Measurements from ENCODE around the gene CDCP1. TPM values are rescaled to one million over a fixed set of nuclear protein-coding genes. Genes with fewer than 3 reads are reported as not detected.

Gene CDCP1
- total RNA-seq, 4 donors from 2014 or later: 2.5 to 4.9 (median 4.2) TPM

- TF ChIP-seq POLR2AphosphoS5 (IDR thresholded peaks at IDR 0.05): no peak
- TF ChIP-seq, protein P1, sequence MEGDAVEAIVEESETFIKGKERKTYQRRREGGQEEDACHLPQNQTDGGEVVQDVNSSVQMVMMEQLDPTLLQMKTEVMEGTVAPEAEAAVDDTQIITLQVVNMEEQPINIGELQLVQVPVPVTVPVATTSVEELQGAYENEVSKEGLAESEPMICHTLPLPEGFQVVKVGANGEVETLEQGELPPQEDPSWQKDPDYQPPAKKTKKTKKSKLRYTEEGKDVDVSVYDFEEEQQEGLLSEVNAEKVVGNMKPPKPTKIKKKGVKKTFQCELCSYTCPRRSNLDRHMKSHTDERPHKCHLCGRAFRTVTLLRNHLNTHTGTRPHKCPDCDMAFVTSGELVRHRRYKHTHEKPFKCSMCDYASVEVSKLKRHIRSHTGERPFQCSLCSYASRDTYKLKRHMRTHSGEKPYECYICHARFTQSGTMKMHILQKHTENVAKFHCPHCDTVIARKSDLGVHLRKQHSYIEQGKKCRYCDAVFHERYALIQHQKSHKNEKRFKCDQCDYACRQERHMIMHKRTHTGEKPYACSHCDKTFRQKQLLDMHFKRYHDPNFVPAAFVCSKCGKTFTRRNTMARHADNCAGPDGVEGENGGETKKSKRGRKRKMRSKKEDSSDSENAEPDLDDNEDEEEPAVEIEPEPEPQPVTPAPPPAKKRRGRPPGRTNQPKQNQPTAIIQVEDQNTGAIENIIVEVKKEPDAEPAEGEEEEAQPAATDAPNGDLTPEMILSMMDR (IDR thresholded peaks at IDR 0.05): no peak
- no peak for TF ChIP-seq EP300 (IDR thresholded peaks at IDR 0.05)
- TF ChIP-seq POLR2A (IDR thresholded peaks at IDR 0.05): no peak
- Histone ChIP-seq H3K36me3 (no peaks in the 10 kb centered on the region), H3K27me3 (no peaks in the 10 kb centered on the region), H3K9me3 (no peaks in the 10 kb centered on the region), H3K4me3 (no peak overlapping the region), H3K27ac (peak overlapping the region in 1 of 4 donors; percentile 37), H3K4me1 (peaks cover 0 to 4% (median 0%) of the 10 kb centered on the region in 3 donors)
- no peak for ATAC-seq
- 100% methylated on average over 1 of the region's 1 CpG for WGBS, 2 donors (ENCODE audit: low coverage in 1 of 2)
Measured at GRCh38 chr3:45065373-45065720, 80.8 kb downstream of the CDCP1 start.

GRCh38 chr3:45064512-45065372, 81.4 kb downstream of the CDCP1 start:
- 46 to 68% methylated on average over 12 of the region's 12 CpGs for WGBS, 2 donors (ENCODE audit: low coverage in 1 of 2)

GRCh38 chr3:45062697-45063070, 83.5 kb downstream of the CDCP1 start:
- Histone ChIP-seq H3K9me3 (no peaks in the 10 kb centered on the region), H3K36me3 (no peaks in the 10 kb centered on the region), H3K4me1 (peaks cover 0 to 27% (median 0%) of the 10 kb centered on the region in 3 donors), H3K27me3 (no peaks in the 10 kb centered on the region), H3K27ac (no peak overlapping the region), H3K4me3 (no peak overlapping the region)
- no peak for ATAC-seq
- no peak for TF ChIP-seq POLR2AphosphoS5 (IDR thresholded peaks at IDR 0.05)
- TF ChIP-seq, protein P1 (IDR thresholded peaks at IDR 0.05): no peak
- TF ChIP-seq POLR2A (IDR thresholded peaks at IDR 0.05): no peak
- no peak for TF ChIP-seq EP300 (IDR thresholded peaks at IDR 0.05)
- WGBS, 2 donors (ENCODE audit: low coverage in 1 of 2): 100% methylated on average over 1 of the region's 1 CpG; no CpG with 5 or more reads in 1 of the 2 donors

More at GRCh38 chr3:45064512-45065372, 81.4 kb downstream of the CDCP1 start:
- H3K4me3 ChIP-seq: no peak overlapping the region
- no peaks in the 10 kb centered on the region for H3K9me3 ChIP-seq
- peaks cover 0 to 9% (median 0%) of the 10 kb centered on the region in 3 donors for H3K4me1 ChIP-seq
- TF ChIP-seq POLR2AphosphoS5 (IDR thresholded peaks at IDR 0.05): no peak
- no peak for TF ChIP-seq POLR2A (IDR thresholded peaks at IDR 0.05)
- TF ChIP-seq, protein P1 (IDR thresholded peaks at IDR 0.05): no peak
- no peak for TF ChIP-seq EP300 (IDR thresholded peaks at IDR 0.05)
- peak overlapping the region in 2 of 4 donors; percentile 7 to 37 for H3K27ac ChIP-seq
- no peaks in the 10 kb centered on the region for H3K27me3 ChIP-seq
- no peaks in the 10 kb centered on the region for H3K36me3 ChIP-seq
- peak; percentile 60 for ATAC-seq

- no peaks in the 10 kb centered on the region for H3K27me3 ChIP-seq
- TF ChIP-seq, protein P1 (IDR thresholded peaks at IDR 0.05): no peak
- TF ChIP-seq POLR2A (IDR thresholded peaks at IDR 0.05) (no peak), POLR2AphosphoS5 (IDR thresholded peaks at IDR 0.05) (no peak), EP300 (IDR thresholded peaks at IDR 0.05) (no peak)
- no peak overlapping the region for H3K4me3 ChIP-seq
- H3K36me3 ChIP-seq: no peaks in the 10 kb centered on the region
- H3K27ac ChIP-seq: no peak overlapping the region
- H3K4me1 ChIP-seq: peaks cover 3 to 51% (median 9%) of the 10 kb centered on the region in 3 donors
- no peaks in the 10 kb centered on the region for H3K9me3 ChIP-seq
- WGBS, 2 donors (ENCODE audit: low coverage in 1 of 2): 55 to 60% methylated on average over 4 of the region's 4 CpGs
- ATAC-seq: no peak
Measured at GRCh38 chr3:45060165-45060892, 85.8 kb downstream of the CDCP1 start.

Data from gastroesophageal sphincter (tissue), 4 donors.